Measurements from ENCODE around the gene TSHZ1.

The TSHZ1 gene

GRCh38 chr18:75249672-75250470 is 39.3 kb downstream of the TSHZ1 start:
- DNase-seq (ENCODE audit: low read depth in 2 of 2) = no peak
- no peak for TF ChIP-seq CTCF (IDR thresholded peaks at IDR 0.05; ENCODE audit: low read depth, low read length)
- no peak overlapping the region for H3K4me3 ChIP-seq (replicated peaks in 1 of 2; ENCODE audit: low read depth in 2 of 2, low read length in 2 of 2)

- no peak overlapping the region for H3K4me3 ChIP-seq (replicated peaks in 1 of 2; ENCODE audit: low read depth in 2 of 2, low read length in 2 of 2)
- no peak for TF ChIP-seq CTCF (IDR thresholded peaks at IDR 0.05; ENCODE audit: low read depth, low read length)
- no peak for DNase-seq (ENCODE audit: low read depth in 2 of 2)
These were observed 39.8 kb downstream of the TSHZ1 start for GRCh38 chr18:75250471-75250821.

GRCh38 chr18:75251466-75251865 is 40.9 kb downstream of the TSHZ1 start:
- no peak for DNase-seq (ENCODE audit: low read depth in 2 of 2)
- H3K4me3 ChIP-seq (replicated peaks in 1 of 2; ENCODE audit: low read depth in 2 of 2, low read length in 2 of 2) = no peak overlapping the region
- TF ChIP-seq CTCF (IDR thresholded peaks at IDR 0.05; ENCODE audit: low read depth, low read length) = no peak

- no peak for DNase-seq (ENCODE audit: low read depth in 2 of 2)
- TF ChIP-seq CTCF (IDR thresholded peaks at IDR 0.05; ENCODE audit: low read depth, low read length) = no peak
- no peak overlapping the region for H3K4me3 ChIP-seq (replicated peaks in 1 of 2; ENCODE audit: low read depth in 2 of 2, low read length in 2 of 2)
These were observed 41.5 kb downstream of the TSHZ1 start for GRCh38 chr18:75252136-75252535.

- DNase-seq (ENCODE audit: low read depth in 2 of 2) = no peak
- H3K4me3 ChIP-seq (replicated peaks in 1 of 2; ENCODE audit: low read depth in 2 of 2, low read length in 2 of 2) = no peak overlapping the region
- no peak for TF ChIP-seq CTCF (IDR thresholded peaks at IDR 0.05; ENCODE audit: low read depth, low read length)
These were observed 42.4 kb downstream of the TSHZ1 start for GRCh38 chr18:75253043-75253442.

- peak; percentile 50 to 66 for DNase-seq (ENCODE audit: low read depth in 2 of 2)
- H3K4me3 ChIP-seq (replicated peaks in 1 of 2; ENCODE audit: low read depth in 2 of 2, low read length in 2 of 2) = peak overlapping the region in 1 of 2 donors; percentile 12
- no peak for TF ChIP-seq CTCF (IDR thresholded peaks at IDR 0.05; ENCODE audit: low read depth, low read length)
These were observed 43.2 kb downstream of the TSHZ1 start for GRCh38 chr18:75253784-75254183.

GRCh38 chr18:75255094-75255493 is 44.5 kb downstream of the TSHZ1 start:
- DNase-seq (ENCODE audit: low read depth in 2 of 2) = no peak
- no peak overlapping the region for H3K4me3 ChIP-seq (replicated peaks in 1 of 2; ENCODE audit: low read depth in 2 of 2, low read length in 2 of 2)
- no peak for TF ChIP-seq CTCF (IDR thresholded peaks at IDR 0.05; ENCODE audit: low read depth, low read length)
